GM19467 (cell line): ENCODE data around the gene DMPK.

ENCODE experiments used
- ATAC-seq: cut with Tn5 transposase; IDR thresholded peaks from one replicate; pipeline ENCODE4 v1.9.1; 2021; ENCODE audit warnings: mild to moderate bottlenecking, moderate library complexity; ENCODE audit not compliant: unreplicated experiment

The DMPK gene, protein sequence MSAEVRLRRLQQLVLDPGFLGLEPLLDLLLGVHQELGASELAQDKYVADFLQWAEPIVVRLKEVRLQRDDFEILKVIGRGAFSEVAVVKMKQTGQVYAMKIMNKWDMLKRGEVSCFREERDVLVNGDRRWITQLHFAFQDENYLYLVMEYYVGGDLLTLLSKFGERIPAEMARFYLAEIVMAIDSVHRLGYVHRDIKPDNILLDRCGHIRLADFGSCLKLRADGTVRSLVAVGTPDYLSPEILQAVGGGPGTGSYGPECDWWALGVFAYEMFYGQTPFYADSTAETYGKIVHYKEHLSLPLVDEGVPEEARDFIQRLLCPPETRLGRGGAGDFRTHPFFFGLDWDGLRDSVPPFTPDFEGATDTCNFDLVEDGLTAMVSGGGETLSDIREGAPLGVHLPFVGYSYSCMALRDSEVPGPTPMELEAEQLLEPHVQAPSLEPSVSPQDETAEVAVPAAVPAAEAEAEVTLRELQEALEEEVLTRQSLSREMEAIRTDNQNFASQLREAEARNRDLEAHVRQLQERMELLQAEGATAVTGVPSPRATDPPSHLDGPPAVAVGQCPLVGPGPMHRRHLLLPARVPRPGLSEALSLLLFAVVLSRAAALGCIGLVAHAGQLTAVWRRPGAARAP

GRCh38 chr19:45782162-45782691, at the start of gene DMPK:
DMPK (minus strand) TSS chr19:45782490; CDS start chr19:45782352, 138 bp downstream.
- ATAC-seq: no peak

GRCh38 chr19:45828945-45829344, 46.7 kb upstream of the DMPK start:
- no peak for ATAC-seq

DNA sequence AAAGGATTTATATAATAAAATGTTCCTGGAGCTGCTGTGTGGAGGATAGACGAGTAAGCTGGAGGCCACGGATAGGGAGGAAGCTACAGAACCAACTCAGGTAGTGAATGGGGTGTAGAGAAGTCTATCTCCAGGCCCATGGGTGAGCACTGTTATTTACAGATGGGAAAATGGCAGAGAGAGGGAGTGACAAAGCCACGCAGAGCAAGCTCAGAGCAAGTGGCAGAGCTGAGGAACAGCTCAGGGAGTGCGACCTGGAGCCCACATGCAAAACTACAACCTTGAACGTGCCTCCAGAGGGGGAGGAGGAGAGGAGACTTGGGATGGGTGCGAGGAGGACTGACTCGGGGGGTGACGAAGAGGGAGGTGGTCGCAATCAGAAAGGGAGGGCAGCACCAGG, 46.2 kb upstream of the DMPK start:
- ATAC-seq: no peak

DNA sequence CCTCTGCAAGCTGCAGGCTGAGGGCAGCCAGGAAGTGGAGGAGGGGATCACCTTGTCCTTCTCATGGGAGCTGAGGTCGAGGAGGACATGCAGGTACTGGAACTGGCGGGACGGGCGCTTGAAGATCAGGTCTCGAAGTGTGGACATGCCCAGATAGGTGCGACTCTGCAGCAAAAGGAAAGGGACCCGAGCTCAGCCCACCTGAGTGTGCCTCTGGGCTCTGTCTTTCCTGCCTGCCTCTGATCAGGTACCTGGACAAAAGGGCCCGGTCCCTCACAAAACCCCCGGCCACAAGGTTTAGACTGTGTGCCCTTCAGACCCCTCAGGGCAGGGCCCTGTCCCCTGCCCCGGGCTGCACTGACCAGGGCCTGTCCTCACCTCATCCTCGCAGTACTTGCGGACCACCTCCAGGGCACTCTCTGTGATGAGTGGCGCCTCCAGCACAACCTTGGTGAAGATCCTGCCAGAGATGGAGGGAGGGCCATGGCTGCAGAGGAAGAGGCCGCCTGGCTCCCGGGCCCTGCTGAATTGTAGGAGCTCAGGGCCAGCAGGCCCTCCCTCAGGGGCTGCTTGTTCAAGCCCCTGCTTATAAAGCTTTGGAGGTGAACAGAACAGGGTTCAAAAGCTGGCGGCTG, 45.3 kb upstream of the DMPK start:
- ATAC-seq: no peak

- ATAC-seq: no peak
These were observed 44.6 kb upstream of the DMPK start for GRCh38 chr19:45826934-45827333.

DNA sequence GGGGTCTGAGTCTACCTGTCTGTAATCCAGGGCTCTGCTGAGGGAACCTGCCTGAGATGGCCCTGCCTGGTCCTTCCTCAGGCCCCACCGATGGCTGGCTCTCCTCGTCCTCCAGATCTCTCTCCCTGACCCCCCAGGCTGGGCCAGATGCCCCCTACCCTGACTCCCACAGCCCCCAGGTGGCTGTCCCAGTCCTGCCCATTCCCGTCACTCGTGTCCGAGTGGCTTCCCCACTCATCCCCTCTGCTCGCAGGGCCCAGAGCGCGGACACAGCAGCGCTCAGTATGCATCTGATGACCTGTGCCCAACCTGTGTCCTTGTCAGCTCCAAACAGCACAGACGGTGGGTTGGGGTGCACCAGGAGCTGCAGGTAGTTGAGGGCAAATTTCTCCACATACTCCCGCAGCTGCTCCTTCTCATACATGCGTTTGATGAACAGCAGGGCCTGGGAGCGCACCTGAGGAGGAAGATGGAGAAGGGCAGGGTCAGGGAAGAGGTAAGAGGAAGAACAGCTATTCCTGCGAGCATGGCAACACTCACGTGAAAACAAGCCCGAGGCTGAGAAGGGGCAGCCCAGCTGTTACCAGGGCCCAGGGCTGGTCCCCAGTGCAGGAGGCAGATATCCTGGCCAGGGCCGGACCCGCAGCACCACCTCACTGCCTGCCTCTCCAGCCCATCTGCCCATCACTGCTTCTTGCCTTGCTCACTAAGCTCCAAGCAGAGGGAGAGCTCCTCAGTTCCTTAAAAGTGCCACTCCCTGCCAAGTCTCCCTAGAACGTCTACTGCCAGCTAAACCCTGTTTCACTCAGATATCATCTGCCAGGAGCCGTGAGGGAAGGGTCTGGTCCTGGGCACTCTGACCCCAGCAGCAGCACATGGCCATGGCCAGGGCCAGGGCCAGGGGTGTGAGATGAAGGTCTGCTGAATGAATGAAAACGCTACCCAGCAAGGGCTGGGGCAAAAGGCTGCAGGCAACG, 43.9 kb upstream of the DMPK start:
- no peak for ATAC-seq

DNA sequence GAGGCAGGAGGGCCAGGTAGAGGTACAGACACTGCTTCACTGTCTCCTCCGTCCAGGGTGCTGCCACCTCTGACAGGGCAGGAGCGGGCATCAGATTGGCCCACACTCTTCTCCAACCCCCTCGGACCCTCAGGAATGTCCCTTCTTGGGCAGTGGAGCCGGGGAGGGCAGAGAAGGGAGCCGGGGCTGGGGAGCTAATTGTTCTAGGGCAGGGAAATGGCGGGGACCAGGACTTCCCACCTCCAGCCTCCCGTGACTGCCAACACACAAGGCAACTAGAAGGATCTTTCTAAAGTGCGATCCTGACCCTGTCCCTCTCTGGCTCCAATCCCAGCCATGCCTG, 42.9 kb upstream of the DMPK start:
- ATAC-seq: no peak

- ATAC-seq: no peak
These were observed 42.4 kb upstream of the DMPK start for GRCh38 chr19:45824531-45825262.

GRCh38 chr19:45824041-45824471, 41.8 kb upstream of the DMPK start:
- no peak for ATAC-seq

- no peak for ATAC-seq
These were observed 40.9 kb upstream of the DMPK start for GRCh38 chr19:45823182-45823581.

DNA sequence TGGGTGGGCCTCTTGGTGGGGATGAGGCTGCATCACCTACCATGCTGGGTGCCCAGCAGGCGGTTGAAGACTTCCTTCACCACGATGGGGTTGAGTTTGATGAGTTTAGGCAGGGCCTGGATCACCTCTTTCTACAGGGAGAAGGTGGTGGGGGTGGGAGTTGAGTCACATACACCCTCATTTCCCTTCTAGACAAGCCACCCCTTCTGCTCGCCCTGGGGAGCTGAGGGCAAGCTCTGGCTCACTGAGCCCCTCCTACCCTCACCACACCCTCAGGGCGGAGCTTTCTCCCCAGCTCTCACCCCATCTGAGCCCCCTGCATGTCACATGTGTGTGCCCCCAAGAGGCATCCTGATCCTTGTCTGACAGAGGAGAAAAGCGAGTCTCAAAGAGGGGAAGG, 40.4 kb upstream of the DMPK start:
- no peak for ATAC-seq

DNA sequence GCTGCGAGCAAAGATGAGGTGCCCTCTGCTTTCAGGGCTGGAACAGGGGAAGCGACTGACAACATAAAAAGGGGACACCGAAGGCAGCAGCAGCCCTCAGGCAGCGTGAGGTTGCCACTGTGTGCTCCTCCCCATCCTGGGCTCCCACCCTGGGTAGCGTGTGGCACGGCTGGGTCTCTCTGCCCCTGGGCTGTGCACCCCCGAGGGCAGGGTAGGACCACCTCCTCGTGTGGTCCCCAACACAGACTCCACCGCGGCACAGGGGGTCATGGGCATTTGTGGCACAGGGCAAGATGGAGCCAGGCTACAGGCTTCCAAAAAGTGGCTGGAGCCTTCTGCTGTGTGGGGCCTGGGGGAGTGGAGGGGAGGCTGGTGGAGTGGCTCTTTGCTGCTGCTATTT, 39.3 kb upstream of the DMPK start:
- ATAC-seq: no peak

- ATAC-seq: no peak
These were observed 38.8 kb upstream of the DMPK start for GRCh38 chr19:45821103-45821521.

DNA sequence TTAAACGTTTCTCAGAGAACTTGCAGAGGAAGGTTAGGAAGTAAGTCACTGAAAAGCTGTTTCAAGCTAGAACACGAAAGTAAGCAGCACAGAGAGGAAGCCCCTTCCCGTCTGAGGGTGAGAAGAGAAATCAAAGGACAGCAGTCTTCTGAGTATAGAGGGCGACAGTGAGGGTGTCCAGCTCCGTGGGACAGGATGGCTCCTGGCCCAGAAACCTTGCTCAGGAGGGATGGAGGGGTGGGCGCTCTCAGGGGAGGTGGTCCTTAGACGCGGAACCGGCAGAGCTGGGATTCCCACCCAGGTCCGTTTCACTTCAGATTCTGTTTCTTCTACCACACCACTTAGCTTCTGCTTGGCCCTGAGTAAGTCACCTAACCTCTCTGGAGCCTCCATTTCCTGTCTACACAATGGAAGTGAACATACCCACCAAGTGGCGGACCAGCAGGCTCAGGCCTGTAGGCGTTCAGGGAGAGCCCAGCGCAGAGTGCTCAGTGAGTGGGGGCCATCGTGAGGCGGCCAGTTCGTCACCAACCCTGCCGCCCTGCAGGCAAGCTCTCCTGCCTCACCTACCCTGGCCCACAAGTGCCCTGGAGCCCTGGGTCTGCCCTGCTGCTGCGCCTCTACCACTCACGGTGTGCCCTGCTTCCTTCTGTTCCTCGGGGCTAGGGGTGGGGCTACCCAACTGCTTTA, 38.3 kb upstream of the DMPK start:
- ATAC-seq: no peak

DNA sequence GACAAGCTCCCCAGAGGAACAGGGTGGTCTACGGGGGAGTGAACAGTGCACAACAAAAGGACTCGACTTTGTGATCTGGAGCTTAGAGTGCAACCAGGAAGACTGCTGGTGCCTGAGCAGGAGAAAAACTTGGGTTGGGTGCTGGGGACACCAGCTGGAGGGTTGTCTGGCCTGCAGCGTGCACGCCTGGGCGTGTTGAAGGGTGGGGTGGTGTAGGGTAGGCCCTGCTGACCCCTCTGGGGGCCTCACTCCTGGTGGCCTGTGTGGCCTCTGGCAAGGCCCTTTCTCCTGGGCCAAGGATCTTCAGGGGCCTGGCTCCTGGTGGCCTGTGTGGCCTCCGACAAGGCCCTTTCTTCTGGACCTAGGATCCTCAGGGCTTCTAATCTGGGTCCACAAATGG, 37.5 kb upstream of the DMPK start:
- ATAC-seq: no peak

- no peak for ATAC-seq
These were observed 35.5 kb upstream of the DMPK start for GRCh38 chr19:45817725-45818301.

- peak; percentile 90 for ATAC-seq
These were observed 34.9 kb upstream of the DMPK start for GRCh38 chr19:45817010-45817724.

GRCh38 chr19:45816236-45817009, 34.1 kb upstream of the DMPK start:
- no peak for ATAC-seq
